Activated CD4-positive, CD25-positive, alpha-beta regulatory T cell treated with anti-CD3 and anti-CD28 coated beads, Interleukin-2, amount 50 U/mL, for 72 hours (primary cell): ENCODE results near the gene SULT1B1.

Experiments used
- DNase-seq: peaks from one replicate; pipeline ENCODE4 v3.0.0; 2021

SULT1B1 gene

DNA sequence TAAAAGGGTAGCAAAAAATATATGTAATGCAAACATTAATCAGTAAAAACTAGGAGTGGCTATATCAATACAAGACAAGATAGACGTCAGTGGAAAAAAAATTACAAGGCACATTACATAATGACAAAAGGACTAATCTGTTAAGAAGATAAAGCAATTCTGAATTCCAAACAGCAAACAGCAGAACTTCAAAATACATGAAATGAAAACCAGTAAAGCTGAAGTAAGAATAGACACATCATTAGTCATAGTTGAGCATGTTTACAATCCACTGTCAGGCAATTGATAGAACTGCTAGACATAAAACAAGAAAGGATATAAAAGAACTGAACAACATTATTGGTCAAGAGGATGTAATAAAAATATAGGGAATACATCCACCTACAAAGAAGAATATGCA is 12.2 kb downstream of the SULT1B1 start:
- DNase-seq, result no peak

DNA sequence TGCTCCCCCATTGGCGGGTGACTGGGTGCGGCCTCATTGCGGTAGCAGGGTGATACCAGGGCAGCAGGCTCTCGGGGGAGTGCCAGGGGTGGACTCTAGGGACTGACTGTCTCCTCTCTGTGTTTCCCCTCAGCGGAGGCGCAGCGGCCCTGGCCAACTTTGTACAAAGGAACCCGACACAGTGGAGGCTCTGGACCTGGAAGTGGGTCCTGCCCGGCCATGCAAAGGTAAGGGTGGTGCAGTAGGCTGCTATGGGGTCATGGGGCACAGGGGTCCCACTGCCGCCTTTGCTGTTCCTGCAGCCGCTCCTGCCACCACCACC is 16.3 kb downstream of the SULT1B1 start:
- DNase-seq, result no peak

DNA sequence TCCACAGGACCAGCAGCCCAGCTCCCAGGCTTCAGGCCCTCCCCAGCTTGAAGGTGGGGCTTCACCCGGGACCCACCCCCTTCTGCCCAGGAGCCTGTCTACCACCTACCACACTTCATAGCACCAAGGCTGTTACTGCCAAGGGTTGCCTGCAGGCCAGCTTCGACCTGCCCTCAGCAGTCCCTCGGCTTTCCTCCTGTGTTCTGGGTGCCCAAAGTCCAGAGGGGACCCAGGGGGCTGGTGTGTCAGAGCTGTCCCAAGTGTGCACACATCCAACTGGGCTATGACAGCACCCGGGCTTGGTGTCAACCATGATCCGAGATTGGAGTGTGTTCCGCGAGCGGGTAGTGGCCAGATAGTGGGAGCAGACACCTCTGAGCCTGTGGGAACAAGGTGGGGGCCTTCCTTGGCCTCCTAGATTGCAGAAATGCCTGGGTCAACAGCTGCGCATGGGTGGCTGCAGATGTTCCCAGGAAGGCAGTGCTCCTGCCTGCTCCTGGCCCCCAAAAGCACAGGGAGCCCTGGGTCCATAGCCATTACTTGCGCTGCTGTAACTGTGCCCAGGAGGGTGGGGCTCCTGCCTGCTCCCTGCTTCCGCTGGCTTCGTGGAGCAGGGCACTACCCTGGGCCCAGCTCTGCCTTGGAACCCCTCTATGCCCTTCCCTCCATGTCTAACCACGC is 16.8 kb downstream of the SULT1B1 start:
- no peak for DNase-seq

DNA sequence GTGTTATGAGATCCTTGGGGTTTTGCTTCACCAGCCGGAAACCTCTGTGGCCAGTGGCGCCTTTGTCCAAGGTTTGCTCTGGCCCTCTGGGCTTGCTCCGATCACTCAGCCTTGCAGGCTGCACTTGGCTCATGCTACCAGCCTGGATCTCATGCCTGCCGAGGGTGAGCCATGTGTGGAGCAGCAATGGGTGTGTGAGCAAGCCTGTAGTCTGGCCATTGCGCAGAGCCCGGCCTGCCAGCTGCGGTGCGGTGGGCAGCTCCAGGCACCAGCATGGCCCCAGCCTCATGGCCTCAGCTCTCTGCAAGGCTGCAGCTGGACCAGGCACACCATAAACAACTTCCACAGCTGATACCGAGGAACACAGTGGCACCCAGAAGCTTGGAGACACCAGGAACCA is 17.8 kb downstream of the SULT1B1 start:
- DNase-seq, result no peak

DNA sequence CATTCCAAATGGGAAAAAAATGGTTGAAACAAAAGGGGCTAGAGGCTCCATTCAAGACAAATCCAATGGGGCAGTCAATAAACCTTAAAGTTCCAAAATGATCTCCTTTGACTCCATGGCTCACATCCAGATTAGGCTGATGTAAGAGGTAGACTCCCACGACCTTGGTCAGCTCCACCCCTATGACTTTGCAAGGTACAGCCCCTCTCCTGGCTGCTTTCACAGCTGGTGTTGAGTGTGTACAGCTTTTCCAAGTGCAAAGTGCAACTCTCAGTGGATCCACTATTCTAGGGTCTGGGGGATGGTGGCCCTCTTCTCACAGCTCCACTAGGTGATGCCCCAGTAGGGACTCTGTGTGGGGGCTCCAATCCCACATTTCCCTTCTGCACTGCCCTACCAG is 21.5 kb downstream of the SULT1B1 start:
- no peak for DNase-seq

DNA sequence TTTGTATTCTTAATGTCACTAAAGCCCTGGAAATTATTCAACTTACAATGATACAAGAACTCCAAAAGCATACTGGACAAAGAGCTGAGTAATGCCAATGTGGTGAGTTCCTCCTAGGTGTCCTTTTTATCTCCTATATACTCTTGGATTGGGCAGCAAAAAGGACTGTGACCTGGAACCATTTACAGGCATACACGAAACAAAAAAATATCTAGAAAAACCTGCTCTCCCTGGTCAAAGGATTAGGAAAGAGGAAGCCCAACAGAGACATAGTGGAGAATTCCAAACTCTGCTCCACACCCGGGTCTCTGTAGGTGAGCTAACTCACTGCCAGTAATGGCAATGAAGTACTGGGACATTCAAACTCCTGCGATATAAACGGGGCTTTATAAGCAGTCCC is 25.3 kb downstream of the SULT1B1 start:
- no peak for DNase-seq

DNA sequence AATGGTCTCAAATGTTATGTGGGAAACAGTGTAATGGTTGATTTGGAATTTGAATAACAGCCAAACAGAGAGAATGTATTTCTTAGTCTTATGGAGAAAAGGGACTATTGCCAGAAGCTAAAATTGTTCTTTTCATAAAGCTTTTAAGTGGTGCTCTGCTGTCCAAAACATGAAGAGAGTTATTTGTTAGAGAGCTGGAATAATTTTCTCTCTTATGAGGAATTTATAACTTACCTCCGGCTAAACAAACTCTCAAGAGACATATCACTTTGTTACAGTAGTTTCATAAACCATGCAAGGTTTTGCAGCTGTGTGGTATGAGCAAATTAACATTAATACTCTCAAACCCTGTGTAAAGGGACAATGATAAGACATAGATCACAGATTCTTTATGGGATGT is 28.6 kb downstream of the SULT1B1 start:
- DNase-seq, result no peak

DNA sequence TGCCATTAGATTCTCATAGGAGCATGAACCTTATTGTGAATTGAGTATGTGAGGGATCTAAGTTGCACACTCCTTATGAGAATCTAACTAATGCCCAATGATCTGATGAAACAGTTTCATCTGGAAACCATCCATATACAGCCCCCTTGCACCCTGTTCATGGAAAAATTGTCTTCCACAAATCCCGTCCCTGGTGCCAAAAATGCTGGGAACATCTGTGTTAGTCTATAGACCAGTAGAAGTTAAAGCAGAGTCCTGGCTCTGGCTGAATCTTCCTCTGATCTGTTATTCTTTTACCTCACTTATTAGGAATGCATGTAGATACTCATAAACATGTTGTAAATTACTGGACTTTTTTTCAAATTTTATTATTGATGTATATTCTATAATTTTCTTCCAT is 29.2 kb downstream of the SULT1B1 start:
- no peak for DNase-seq

DNA sequence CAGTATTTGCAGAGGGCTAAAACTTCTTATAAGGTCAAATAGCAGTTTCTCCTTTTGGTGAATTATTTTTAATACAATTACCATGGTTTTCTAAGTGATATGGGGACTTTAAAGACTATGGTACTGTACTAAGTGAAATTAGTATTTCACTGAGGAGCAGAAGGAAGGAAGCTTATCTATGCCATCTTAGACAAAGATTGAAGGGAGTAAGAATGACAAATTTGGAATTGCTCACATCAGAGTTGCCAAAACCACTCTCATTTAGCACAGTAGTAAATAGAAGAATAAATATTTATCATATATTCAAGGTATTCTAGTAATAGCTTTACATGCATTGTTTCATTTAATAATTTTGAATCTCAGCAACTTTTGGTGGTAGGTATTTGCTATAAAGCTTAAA is 30.4 kb downstream of the SULT1B1 start:
- DNase-seq, result no peak

DNA sequence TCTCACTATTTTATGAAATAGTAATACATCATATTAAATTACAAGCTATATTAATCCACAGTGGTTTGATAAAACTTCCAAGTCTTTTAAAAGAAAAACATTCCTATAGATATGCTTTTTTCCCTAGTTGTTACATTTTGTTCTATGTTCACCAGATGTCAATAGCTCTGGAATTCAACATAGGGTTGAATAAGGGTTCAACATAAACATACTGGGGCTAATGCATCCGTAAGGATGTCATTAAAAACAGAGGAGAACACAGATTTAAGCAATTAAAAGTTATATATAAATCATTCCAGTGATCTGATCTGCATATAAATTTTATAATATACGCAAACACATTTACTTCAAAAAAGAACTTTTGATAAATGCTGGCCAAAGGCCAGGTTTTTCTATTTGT is 32.5 kb downstream of the SULT1B1 start:
- no peak for DNase-seq

DNA sequence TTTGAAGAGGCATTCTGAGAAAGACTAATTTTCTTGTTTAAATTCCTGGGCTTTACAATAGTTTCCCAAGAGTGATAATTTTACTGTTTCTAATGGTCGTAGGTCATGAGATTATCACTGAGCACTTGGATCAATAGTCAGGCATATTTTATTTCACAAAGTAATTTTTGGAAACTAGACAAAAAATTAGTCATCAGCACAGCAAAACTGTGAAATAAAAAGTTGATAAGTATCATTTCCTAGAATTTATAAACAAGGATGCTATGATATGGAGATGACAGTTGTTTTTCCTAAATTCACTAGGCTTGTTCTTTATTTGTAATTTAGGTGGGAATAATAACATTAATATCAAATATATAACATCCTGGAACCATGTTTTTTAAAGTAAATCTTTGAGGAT is 33.0 kb downstream of the SULT1B1 start:
- DNase-seq, result no peak

DNA sequence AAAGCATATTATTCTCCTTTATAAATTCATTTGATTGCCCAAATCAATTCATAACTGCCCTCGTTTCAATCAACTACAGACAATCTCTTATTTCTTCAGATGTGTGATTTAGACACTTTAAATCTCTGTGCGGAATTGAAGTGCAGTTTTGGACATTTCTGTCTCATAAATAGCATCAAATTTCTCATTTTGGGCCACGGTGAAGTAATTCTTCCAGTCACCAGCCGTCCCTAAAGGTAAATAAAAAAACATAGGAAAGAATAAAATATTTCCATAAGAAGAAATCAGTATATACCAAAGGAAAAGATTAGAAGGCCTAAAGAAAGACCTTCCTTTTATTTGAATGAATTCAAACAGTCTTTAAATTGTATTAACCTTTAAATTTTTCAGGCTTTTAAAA is 33.4 kb downstream of the SULT1B1 start:
- no peak for DNase-seq

DNA sequence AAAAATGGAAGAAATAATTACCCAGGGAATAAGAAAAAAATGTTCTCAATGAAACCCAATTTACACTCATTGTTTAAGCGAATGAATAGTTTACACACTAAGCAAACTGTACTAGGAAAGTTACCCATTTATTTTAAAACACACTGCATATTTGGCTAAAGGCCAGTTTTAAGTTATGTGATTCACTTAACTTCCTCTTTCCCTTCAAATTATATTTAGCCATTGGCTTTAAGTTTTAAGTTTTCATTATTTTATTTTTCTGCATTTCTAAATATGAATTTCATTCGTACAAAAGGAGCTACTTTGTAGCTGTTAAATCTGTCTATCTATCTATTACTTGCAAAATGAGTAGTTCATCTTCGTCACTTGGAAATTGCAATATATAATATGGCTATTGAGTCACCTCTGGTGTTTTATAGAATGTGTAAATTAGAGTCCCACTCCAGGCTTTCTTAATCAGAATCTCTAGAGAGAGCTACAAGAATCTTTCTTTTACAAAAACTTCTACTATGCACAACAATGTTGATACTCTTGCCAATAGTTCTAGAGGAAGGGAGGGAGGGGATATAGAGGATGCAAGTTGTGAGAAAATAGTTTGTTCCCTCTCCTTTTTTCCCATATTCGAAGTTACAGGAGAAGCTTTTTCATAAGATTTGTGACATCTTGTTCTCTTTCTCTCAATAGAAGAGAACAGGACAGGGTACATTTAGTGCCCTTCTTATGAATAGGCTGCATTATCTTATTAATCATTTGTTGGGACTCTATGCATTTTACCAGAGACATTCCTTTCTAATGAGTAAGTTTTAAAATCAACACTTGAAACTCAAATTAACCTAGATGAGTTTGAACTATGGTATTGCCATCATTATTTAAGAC is 41.8 kb downstream of the SULT1B1 start:
- DNase-seq, result no peak

DNA sequence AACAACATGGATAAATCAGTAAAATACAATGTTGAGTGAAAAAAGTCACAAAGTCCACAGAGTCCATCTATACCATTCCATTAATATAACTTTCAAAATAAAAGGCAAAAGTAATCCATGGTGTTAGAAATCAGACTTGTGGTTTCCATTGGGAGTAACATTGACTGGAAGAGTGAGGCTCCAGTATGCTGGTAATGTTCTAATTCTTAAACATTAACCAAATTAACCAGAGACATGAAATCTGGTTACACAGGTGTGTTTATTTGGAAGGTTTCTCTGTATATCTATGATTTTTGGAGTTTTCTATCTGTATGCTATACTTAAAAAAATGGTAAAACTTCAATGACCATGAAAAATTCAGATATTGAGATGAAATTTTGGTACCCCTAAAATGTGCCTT is 42.6 kb downstream of the SULT1B1 start:
- DNase-seq, result no peak

DNA sequence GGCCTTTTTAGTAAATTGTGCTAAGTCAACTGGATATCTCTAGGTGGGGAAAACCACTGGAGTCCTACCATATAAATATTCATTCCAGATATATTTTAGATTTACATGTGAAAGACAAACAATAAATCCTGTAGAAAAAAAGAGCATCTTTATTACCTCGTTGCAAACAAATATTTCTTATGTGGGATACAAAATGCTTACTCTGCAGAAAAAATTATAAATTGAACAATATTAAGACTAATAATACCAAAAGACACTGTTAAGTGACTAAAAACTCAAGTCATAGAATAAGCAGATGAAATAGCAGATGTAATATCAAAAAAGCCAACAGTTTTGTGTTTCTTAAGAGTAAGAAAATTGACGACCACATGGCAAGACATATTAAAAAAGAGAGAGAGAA is 43.8 kb downstream of the SULT1B1 start:
- DNase-seq, result no peak

DNA sequence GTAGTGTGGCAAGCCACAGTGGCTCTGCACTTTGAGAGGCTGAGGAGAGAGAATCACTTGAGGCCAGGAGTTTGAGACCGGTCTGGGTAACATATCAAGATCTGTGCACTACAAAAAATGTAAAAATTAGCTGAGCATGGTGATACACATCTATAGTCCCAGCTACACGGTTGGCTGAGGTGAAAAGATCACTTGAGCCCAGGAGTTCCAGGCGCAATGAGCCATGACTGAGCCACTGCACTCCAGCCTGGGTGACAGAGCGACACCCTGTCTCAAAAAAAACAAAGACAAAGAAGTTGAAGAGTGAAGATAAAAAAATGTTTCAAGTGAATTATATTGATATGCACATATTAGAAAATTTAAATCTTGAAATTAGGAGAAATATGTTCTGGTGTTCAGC is 46.3 kb downstream of the SULT1B1 start:
- DNase-seq, result no peak

DNA sequence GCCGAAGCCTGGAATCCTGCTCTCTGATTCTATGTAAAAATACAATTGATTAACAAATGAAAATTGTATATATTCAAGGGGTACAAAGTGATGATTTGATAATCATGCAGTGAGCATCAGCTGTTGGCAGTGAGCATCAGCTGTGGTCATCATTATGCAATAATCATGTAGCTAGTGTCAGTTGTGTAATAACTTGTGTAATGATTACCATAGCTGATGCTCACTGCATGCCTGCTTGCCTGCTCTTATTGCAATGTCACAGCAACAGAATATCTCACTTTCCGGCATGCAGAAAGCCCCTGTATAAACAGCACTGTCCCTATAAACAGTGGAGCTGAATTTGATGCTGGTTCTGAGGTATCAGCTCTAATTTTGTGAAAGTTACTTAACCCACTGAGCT is 46.8 kb downstream of the SULT1B1 start:
- DNase-seq, result no peak

DNA sequence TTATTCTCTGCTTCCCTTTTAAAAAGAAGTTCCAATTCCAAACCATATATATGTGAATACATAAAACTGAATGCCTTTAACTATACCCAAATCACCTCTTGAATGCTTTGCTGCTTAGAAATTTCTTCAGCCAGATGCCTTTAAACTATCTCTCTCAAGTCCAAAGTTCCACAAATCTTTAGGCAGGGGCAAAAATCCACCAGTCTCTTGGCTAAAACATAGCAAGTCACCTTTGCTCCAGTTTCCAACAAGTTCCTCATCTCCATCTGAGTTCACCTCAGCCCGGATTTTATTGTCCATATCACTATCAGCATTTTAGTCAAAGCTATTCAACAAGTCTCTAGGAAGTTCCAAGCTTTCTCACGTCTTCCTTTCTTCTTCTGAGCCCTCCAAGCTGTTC is 49.8 kb downstream of the SULT1B1 start:
- no peak for DNase-seq

DNA sequence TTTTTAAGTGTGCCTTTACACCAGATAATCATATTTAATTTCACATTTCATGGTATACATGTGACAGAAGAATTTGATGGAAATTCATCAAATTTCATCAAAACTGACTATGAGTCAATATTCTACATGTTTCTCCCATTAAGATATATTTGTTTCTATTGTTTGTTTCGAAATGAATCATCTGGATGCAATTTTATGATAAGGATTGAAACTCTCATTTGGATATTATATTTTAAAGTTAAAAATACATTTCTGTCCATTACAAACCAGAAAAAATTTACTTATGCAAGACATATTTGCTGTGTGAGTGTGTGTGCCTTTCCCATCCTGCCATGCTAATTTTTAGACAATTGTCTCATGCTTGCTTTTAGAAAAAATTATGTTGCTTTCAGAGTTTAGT is 52.2 kb downstream of the SULT1B1 start:
- DNase-seq, result no peak

DNA sequence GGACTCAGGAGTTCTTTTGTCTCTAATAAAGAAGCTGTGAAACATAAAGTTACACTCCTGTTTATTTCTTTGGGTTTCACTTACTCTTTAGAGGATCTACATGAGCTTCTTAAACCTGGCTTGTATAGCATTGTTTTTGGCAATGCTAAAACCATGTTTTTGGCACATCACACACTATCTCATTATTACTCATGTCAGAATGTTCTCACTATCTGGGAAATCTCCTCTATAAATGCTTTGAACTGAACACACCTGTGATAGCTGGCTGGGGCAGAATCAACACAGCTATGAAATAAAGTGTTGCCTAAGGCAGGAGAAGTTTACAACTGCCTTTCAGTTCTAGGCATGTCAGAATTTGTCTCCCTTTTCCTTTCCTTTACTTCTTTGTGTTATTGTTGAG is 52.6 kb downstream of the SULT1B1 start:
- no peak for DNase-seq

DNA sequence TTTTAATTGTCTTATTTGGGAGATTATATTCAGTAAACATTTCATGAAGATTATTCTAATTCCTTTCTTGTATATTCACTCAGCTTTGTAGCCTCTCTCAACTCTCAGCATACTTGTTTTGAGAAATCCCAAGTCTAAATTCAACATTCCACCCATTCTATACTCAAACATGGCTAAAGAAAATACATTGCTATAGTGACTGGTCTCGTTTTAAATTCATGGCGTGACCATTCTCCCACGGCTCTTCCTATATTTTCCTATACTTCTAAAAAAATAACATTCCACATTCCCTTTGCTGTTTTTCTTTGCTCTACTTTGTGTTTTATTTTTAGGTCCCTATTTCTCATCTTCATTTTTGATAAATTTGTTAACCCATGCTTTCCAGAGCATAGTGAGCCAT is 58.2 kb downstream of the SULT1B1 start:
- no peak for DNase-seq

DNA sequence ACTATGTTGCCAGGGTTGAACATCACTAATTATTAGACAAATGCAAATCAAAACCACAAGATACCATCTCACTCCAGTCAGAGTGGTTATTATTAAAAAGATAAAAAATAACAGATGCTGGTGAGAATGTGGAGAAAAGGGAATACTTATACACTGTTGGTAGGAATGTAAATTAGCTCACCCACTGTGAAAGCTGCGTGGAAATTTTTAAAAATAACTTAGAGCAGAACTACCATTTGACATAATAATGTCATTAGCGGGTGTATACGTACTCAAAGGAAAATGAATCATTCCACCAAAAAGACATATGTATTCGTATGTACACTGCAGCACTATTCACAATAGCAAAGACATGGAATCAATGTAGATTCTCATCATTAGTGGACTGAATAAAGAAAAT is 58.7 kb downstream of the SULT1B1 start:
- no peak for DNase-seq

DNA sequence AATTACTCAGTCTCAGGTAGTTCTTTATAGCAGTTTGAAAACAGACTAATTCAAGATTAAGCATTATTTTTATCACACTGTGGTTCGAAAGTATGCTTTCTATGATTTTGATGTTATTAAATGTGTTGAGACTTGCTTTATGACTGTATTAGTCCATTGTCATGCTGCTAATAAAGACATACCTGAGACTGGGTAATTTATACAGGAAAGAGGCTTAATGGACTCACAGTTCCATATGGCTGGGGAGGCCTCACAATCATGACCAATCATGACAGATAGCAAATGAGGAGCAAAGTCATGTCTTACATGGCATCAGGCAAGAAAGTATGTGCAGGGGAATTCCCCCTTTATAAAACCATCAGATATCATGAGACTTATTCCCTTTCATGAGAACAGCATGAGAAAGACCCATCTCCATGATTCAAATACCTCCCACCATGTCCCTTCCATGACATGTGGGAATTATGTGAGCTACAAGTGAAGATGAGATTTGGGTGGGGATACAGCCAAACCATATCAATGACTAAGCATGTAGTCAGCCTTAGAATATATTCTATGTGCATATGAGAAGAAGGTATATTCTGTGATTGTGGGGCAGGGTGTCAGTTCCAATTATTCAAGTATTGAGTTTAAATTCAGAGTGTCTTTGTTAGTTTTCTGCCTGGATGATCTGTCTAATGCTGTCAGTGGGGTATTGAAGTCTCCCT is 62.7 kb downstream of the SULT1B1 start:
- DNase-seq, result no peak

DNA sequence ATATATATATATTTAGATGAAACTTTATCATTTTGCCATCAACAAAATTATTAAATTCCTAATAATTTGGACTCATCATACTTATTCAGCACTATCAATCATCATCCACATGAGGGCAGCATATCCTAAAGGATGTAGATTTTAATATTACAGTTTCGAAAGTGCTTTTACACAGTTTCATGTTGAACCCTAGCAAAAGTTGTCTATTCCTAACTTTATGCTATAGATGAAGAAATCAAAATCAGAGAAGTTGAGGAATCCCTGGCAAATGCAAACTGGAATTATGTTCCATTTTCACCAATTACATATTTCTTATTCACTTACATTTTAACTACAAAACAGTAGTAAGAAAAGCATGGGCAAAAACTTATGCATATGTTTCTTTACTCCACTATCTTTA is 70.8 kb downstream of the SULT1B1 start:
- no peak for DNase-seq
